ENCODE results near the gene HSPA12B.
"Not testable (repeated sequence)": the region's sequence is repeated elsewhere in the genome, so short reads cannot be mapped to it uniquely, and the experiment has no call there.

HSPA12B gene

GRCh38 chr20:3787324-3788014 is 55.0 kb downstream of the HSPA12B start:
- DNase-seq (ENCODE audit: low read depth in 2 of 2), result no peak

DNA sequence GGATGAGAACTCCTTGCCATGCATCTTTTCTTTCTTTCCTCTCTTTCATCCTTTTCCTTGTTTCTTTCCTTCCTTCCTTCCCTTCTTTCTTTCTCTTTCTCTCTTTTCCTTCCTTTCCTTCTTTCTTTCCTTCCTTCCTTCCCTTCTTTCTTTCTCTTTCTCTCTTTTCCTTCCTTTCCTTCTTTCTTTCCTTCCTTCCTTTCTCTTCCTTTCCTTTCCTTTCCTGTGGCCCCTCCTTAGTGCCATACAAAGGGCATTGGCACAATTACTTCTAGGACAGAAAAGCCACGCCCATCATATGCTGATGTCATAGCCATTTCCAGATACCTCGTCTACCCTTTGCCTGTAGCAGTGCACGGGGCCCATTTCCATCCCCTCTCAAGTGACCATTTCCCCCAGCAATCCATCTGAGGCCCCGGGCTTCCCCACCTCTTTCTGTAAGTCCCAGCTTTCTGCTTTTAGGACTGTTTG is 56.2 kb downstream of the HSPA12B start:
- no peak for DNase-seq (ENCODE audit: low read depth in 2 of 2)

GRCh38 chr20:3789201-3789600 is 56.7 kb downstream of the HSPA12B start:
- not testable (repeated sequence) for DNase-seq (ENCODE audit: low read depth in 2 of 2)

- DNase-seq (ENCODE audit: low read depth in 2 of 2), result not testable (repeated sequence)
Measured at GRCh38 chr20:3794168-3794567, 61.7 kb downstream of the HSPA12B start.

DNA sequence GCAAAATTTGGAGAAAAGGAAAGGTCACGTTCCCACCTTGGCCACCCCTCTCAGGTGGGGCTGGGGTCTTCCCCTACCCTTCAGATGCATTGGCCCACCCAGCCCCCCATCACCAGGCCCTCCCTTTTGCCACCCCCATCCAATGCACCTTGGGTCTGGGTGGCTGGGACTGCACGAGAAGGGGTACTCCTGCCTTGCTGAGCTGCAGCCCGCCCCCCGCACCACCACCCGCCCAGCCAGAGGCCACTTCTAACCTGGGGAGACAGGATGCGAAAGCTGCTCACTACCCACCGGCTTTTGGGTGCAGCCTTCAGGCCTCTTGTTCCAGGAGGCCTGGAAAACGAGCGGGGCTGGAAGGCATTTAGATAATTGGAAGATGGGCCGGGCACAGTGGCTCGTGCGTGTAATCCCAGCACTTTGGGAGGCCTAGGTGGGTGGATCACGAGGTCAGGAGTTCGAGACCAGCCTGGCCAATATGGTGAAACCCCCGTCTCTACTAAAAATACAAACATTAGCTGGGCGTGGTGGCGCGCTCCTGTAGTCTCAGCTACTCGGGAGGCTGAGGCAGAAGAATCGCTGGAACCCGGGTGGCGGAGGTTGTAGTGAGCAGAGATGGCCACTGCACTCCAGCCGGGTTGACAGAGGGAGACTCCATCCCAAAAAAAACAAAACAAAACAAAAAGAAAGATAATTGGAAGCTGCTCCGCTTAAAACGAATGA is 62.4 kb downstream of the HSPA12B start:
- DNase-seq (ENCODE audit: low read depth in 2 of 2), result no peak

GRCh38 chr20:3795511-3796468 is 63.3 kb downstream of the HSPA12B start, which contains the start of gene CDC25B:
Gene CDC25B (plus strand): TSS chr20:3796310. CDS start chr20:3796532, 222 bp downstream.
- DNase-seq (ENCODE audit: low read depth in 2 of 2), result peak; percentile 81 to 90

DNA sequence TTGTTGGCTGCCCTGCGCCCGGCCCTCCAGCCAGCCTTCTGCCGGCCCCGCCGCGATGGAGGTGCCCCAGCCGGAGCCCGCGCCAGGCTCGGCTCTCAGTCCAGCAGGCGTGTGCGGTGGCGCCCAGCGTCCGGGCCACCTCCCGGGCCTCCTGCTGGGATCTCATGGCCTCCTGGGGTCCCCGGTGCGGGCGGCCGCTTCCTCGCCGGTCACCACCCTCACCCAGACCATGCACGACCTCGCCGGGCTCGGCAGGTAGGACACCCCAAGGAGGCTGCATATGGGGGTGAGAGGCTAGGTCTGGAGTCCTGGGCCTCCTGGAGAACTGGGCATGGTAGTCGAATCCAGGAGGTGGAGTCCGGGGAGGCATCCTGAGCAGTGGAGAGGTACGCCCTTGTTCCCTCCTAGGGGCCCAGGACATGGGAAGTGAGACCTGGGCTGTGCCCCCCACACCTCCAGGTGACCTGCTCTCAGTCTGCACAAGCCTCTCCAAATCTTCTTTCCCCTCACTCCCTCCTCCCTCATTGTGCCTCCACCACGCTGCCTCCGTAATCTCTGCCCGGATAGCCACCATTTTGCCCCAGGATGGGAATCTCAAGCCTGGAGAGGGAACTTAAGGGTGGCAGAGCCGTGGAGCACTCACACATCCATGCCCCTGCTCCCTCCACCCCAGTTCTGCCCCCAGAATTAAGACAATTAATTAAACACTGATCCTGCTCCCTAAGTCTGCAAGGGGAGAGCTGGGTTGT is 64.2 kb downstream of the HSPA12B start:
- no peak for DNase-seq (ENCODE audit: low read depth in 2 of 2)

GRCh38 chr20:3797226-3797545 is 64.7 kb downstream of the HSPA12B start:
- no peak for DNase-seq (ENCODE audit: low read depth in 2 of 2)

GRCh38 chr20:3797592-3798372 is 65.3 kb downstream of the HSPA12B start:
- DNase-seq (ENCODE audit: low read depth in 2 of 2), result no peak

GRCh38 chr20:3798373-3798768 is 65.9 kb downstream of the HSPA12B start:
- no peak for DNase-seq (ENCODE audit: low read depth in 2 of 2)

DNA sequence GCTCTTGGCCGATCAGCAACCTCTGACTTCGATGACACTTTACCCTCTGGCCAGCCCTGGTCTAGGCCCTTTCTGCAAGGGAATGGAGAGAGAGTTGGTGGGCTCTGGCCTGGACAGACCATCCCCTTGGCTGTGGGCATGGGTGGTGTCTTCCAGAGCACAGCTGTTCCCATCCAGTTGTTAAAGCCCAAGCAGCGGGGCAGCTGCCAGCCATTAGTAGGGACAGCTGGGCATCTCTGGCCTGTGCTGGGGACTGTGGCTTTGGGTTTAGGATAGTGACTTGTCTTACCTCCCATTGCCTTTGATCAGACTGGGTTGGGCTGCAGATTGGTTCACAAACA is 66.4 kb downstream of the HSPA12B start:
- DNase-seq (ENCODE audit: low read depth in 2 of 2), result no peak

DNA sequence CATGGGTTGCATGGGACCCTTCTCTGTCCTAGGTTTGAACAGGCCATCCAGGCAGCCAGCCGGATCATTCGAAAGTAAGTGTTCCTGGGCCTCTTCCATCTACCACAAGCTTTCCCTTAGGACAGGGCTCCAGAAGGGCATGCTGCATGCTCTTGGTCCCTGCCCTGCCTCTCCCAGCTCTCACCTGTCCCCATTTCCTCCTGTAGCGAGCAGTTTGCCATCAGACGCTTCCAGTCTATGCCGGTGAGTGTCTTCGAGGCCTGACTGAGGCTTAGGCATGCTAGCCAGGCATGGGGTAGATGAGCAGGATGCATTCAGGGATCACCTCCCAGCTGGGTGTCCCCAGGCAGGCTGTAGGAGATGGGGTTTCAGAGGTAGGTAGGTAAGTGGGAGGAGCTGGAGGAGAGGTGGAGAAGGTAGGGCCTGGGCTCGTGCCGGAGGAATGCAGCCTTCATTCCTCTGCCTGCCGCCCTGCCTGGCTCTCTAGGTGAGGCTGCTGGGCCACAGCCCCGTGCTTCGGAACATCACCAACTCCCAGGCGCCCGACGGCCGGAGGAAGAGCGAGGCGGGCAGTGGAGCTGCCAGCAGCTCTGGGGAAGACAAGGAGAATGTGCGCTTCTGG is 67.9 kb downstream of the HSPA12B start:
- no peak for DNase-seq (ENCODE audit: low read depth in 2 of 2)

DNA sequence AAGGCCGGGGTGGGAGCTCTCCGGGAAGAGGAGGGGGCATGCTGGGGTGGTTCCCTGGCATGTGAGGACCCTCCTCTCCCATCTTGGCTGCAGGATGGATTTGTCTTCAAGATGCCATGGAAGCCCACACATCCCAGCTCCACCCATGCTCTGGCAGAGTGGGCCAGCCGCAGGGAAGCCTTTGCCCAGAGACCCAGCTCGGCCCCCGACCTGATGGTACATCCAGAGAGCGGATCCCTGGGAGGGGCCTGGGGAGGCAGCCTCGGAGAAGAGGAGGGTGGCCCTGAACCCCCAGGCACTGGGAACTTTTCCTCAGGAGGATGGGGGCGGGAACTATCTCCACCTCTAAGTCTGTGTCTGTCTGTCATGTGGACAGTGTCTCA is 68.4 kb downstream of the HSPA12B start:
- no peak for DNase-seq (ENCODE audit: low read depth in 2 of 2)

DNA sequence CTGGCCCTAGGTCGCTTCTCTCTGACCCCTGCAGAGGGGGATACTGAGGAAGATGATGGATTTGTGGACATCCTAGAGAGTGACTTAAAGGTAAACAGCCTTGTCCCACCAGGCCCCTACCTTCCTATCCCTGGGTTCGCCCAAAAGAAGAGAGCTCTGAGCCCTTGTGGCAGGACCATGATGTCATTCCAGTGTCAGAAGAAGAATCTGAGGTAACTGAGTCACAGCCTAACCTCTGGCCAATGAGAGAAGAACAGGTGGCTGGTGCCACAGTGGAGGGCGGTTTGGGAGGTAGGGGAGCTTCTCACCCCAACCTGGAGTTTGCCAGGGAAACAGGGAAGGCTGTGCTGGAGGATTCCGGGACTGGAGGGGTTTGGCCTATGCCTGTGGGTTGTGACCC is 68.8 kb downstream of the HSPA12B start:
- no peak for DNase-seq (ENCODE audit: low read depth in 2 of 2)

DNA sequence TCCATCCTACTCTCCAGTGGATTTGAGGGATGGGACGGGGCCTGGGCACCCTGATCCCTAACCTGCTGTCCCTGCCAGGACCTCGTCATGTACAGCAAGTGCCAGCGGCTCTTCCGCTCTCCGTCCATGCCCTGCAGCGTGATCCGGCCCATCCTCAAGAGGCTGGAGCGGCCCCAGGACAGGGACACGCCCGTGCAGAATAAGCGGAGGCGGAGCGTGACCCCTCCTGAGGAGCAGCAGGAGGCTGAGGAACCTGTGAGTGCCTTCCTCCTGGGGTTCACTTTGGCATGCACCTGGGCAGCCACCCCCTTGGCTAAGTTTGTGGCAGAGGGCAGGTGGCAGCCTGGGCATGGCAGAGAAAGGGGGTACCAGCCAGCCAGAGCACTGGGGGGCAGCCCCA is 69.4 kb downstream of the HSPA12B start:
- no peak for DNase-seq (ENCODE audit: low read depth in 2 of 2)

All from activated CD4-positive, alpha-beta T cell treated with anti-CD3 and anti-CD28 coated beads for 24 hours (primary cell).